Stimulated activated CD8-positive, alpha-beta memory T cell treated with anti-CD3 and anti-CD28 coated beads, Interleukin-2, amount 100 ng/mL, for 1 hour (primary cell): ENCODE data around the gene ADAMTS16.

Experiments
- DNase-seq, 2 donors: peaks; one replicate each; pipeline ENCODE4 v3.0.0-alpha.2; 2020; ENCODE audit warnings: low read depth in 2 of 2

Gene ADAMTS16

DNA sequence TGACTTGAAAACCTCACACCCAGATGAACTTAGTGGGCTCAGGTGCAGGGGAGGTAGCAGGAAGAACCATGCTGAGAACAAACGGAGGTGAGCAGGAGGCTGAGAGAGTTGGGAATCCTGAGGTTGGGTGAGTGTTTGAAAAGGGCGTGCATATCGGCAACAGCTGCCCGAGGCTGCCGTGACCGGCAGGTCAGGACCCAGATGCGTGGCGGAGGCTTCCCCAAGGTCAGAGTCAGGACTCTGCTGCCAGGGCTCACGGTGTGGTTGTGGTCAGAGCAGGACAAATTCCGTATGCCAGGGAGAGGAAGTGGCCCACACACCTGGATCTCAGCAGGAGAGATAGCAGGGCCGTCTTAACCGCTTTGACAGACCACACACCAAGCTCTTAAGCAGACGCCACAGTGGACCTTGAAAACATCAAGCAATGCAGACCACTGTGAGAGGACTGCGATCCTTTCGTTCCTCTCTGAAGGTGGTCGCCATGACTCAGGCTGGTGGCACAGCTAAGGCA, 43.1 kb downstream of the ADAMTS16 start:
- DNase-seq = no peak

DNA sequence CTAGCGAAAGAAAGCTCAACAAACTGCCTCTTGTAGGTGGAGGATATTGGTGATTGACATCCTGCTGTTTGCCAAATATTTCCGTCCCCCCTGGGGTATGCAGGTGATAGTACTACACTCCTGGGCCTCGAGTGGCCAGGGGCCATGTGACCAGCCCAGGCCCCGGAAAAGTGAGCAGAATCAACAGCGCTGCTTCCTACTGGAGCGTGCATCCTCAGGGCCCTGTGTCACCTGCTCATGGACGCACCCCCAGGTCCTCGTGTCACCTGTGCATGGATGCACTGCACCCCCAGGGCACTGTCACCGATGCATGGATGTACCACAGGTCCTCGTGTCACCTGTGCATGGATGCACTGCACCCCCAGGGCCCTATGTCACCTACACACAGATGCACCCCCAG, 43.8 kb downstream of the ADAMTS16 start:
- no peak for DNase-seq

DNA sequence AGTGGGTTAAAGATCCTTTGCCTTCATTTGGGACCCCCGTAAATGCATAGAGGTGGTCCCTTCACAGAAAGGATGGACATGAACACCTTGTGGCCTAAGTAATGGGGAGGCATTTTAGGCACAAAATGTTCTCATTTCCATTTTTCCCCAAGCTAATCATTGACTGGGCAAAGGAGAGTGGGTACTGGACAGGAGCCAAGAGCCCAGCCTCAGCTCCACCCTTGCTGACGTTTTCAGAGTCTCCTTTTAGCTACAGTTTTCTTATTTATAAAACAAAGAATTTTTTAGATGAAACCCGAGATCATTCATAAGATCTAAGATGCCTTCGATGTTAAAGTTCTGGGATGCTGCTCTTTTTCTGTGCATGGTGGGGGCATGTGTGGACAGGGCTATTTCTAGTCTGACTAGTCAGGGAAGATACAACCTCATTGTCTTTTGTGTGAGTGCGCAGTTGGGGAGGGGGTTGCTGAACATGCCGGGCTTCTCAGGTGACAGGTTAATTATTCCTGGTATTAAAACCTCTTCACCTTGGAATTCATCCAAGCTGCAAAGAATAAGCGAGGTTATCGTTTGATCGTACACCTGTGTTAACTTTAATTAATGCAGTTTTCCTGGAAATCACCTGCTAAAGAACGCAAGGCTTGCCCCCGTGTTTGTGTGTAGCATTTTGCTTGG, 48.4 kb downstream of the ADAMTS16 start:
- DNase-seq = no peak

DNA sequence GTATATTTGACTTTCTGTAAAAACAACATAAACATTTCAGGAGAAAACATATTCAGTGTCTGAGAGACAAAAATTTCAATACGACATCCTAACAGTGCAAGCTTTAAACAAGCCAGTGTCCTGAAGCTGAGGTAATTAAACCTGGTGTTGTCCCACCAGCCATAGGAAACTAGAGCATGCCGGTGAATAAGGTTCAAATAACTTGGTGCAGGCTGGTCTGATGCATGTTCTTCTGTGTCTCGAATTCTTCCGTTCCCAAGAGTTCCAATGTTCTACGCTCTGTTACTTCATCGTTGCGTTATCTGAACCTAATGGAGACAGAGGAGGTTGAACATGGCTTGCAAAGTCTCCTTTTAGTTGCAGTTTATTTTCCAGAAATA, 48.9 kb downstream of the ADAMTS16 start:
- no peak for DNase-seq

DNA sequence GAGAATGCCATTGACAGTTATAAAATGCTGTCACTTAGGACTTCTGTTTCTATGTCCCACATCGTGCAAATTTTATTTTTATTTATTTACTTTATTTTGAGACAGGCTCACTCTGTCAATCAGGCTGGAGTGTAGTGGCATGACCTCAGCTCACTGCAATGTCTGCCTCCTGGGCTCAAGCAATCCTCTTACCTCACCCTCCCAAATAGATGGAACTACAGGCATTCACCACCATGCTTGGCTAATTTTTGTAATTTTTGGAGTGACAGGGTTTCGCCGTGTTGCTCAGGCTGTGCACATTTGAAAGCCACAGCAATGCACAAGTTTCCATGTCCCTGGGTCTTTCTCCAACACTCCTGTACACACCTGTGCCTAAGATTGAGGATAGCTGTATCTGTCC, 51.8 kb downstream of the ADAMTS16 start:
- no peak for DNase-seq

DNA sequence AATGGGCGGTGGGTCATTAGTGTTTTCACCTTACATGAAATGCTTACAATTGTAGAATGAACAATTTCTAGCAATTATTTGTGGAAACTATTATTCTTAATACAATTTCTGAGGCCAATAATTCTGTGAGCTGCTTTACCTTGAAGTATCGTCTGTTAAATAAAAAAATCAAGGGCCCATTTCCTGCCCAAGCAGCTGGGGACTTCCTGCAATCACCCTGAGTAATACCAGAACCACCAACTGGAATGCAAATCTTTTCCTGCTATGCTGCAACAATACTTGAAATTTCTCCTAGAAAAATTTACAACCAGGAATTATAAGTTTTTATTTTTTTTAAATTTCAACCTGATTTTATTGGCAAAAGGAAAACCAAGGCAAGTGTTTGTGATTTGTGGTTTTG, 52.6 kb downstream of the ADAMTS16 start:
- DNase-seq = no peak

DNA sequence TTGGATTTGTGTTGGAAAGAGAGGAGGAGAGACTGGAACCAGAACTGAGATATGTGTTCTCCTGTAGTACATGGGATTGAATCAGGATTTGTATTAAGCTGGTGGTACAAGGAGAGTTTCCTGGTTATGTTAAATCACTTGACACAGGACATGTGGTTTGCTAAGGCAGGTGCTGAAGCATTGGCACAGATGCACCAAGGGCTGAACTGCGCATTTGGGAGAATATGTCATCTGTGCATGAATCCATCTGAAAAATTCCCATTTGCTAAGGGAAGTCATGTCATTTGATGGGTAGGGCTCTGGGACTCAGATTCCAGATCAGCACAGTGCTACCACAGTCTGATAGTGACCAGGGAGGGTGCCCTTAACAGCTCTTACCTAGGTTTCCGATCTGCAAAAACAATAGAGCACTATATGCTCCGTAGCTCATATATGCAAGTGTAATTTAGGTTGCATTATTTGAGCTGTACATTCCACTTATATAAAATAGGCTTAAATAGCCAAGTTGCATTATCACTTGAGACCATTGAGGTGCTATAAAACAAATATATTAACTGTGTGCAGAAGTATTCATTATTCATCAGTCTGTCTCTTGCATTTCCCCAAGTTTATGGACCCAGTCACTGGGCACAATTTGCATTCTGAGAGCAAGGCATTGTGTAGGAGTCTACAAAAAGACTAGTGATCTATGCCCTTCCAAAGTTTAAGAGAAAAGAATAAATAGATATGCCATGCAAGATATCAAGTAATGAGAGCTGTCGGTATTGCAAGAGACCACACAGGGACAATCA, 55.2 kb downstream of the ADAMTS16 start:
- DNase-seq = no peak

DNA sequence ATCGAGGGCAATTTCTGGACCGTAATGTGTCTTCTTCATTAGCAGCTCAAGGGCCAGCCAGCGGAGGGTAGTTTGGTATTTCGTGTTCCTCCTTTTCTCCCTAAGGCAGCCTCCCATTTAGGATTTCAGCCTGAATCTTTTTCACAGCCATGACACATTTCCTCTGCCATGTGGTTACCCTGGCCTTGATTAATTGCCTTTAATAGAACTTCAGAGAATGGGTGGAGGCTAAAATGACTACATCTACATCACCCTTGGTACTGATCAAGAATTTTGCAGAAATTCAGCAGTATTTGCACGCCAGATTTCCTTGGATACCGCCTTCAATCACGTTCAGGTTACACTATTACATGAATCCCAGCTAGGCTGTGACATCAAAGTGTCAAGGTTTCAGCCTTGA, 58.0 kb downstream of the ADAMTS16 start:
- DNase-seq = no peak

DNA sequence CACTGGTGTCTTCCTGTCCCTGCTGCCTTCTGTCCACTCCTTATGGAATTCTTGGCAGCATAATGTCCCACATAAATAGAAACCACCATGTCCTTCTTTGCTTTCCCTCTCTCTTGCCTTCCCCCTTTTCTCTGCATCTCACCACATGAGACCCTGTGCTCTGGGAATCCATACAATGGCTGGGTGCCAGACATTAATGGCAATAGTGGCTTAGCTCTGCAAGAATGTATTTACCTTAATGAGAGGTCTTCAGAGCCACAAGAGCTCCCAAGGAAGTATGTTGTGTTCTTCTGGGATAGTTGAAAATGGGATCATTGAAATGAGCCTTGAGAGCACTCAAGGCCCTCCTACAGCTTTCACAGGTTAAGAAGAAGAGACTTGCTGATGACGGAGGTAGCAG, 58.7 kb downstream of the ADAMTS16 start:
- no peak for DNase-seq

DNA sequence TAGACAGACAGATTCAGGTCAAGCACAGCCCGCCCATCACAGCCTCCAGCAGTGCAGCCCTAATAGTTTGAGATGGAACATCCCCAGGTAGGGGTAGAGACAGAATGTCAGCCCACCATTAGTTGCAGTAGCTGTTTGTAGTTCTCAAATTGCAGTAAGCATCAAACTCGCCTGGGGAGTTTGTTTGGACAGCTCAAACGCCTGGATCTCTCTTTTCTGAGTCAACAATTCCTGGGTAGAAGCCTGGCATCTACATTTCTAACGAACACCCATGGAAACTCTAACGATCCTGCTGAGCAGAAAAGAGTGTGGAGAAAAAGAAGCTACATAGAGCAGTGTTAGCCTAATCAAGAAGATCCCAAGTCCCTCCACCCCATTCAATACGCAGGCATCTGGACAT, 59.4 kb downstream of the ADAMTS16 start:
- no peak for DNase-seq

DNA sequence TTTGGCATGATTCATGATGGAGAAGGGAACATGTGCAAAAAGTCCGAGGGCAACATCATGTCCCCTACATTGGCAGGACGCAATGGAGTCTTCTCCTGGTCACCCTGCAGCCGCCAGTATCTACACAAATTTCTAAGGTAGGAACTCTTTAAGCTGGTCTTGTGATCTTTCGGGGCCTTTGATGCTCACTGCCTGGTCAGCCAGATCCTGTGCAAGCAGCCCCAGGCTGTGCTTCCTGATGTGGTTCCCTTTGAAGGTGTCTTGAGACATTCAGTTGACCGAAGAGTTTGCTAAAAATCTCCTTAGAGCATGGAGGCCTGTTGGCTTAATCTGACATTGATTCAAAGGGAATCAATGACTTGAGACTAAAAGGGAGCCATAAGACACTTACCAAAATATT, 60.0 kb downstream of the ADAMTS16 start:
- DNase-seq = no peak

DNA sequence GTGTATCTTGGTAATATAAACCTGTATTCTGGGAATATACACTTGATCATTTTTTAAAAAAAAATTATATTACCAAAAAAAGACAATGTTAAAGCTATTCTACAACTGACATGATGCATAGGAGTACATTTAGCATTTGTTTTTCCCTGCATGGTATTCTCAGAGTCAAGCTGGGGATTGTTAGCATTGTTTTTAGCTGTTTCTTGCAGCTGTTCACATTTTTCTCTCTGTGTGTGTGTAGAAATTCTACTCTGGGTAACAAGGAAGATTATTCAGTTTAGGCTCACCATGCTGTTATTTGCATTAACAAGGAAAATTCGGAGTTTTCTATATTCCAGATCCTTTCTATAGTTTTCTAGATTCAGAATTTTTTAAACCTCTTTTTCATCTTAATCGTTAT, 62.2 kb downstream of the ADAMTS16 start:
- no peak for DNase-seq

DNA sequence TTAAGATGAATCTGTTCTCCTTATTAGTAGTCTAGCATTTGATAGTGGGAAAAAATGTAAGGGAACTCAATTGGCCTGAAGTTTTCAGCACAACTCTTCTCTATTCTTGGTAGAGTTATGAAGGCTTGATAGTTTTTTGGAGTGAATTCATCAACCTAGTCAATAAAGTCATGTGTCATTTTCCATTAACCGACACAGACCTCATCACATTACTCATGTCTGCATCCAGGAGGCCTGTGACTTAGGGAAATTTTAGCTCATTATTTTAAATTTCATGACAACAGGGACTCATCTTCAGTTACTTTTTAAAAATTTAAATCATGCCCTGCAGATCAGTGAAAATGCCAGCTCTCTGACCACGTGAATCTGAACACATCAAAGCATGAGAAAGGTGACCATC, 63.3 kb downstream of the ADAMTS16 start:
- no peak for DNase-seq

DNA sequence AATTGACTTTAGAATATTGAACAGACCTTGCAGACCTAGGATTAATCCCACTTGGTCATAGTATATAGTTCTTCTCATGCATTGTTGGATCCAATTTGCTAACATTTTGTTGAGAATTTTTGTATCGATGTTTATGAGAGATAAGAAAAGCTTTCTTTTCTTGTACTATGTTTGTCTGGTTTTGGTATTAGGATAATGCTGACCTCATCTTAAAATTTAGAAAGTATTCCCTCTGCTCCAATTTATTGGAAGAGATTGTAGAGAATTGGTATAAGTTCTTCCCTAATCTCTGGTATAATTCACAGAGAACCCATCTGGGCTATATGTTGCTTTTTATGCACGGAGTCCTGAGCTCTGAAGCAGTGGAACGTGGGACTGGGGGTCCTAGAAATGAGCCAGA, 67.7 kb downstream of the ADAMTS16 start:
- no peak for DNase-seq

DNA sequence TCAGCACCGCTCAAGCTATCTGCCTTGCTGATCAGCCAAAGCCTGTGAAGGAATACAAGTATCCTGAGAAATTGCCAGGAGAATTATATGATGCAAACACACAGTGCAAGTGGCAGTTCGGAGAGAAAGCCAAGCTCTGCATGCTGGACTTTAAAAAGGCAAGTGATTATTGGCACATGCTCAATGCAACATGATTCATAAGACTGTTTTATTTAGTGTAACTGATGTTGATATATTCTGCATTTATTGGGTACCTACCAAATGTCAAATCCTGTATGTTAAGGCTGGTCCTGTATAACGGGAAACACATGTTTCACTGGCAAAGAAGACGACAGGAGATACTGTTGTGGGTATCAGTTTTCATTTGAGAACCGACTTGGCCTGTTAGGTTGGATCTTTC, 69.0 kb downstream of the ADAMTS16 start:
- no peak for DNase-seq

DNA sequence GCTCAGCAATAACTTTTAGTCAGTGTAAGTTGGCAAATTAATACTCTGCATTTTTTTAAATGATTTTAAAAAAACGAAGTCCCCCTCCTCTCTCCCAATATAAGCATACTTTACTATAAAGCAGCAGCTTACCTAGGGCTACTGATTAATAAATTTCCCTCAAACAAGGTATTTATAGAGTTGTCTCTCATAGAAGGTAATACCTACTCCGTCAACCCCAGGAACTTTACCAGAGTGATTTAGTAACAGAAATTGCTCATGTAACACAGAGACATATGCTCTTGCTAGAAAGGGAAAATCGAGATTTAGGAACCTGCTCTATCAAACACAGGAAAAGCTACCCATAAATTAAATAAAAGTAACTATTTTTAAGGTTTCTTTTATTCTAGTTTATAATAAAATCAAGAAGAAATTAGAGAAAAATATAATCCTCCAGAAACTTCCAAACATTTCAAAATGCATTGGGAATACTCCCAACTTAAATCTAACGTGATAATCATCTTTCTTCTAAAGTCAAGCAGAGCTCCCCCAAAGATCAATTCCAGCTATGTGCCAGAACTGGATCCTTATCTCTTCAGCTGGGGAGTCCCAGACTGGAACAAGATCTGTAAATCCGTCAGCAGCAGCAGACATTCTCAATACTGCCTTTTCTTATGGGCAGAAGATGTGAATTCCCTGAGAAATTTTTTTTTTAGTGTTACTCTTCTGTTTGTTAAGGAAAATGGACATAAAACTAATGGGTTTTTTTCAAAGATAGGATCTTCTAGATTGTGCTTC, 69.6 kb downstream of the ADAMTS16 start:
- no peak for DNase-seq

DNA sequence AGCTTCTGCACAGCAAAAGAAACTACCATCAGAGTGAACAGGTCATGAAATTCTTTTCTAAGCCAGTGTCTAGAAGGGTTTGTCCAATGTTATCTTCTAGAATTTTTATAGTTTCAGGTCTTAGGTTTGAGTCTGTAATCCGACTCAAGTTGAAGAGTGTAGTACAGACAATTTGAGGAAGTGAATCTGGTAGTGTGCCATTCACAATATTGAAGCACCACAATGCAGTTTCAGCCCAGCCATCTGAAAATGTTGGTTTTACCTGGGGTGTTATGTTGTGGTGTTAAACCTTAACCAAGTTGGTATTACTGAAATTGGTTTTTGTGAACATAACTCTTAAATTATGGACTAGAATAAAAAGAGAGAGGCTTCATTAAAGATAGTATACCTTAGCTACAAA, 77.2 kb downstream of the ADAMTS16 start:
- DNase-seq = no peak

DNA sequence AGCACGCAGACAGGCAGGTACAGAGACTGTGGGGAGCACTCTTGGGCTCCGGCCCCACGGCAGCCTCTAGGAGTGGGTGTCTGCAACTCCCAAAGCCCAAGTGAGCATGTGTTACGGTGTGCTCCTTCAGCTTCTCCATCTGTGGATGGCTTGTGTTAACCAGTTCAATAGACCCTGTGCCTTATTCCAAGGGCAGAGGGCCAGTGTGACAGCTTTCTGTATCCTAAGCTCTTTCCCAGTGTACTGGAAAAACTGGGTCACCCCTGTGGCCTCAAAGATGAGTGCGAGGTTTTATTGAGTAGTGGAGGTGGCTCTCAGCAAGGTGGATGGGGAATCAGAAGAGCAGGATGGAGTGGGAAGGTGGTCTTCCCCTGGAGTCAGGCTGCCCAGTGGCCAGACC, 78.3 kb downstream of the ADAMTS16 start:
- DNase-seq = no peak

DNA sequence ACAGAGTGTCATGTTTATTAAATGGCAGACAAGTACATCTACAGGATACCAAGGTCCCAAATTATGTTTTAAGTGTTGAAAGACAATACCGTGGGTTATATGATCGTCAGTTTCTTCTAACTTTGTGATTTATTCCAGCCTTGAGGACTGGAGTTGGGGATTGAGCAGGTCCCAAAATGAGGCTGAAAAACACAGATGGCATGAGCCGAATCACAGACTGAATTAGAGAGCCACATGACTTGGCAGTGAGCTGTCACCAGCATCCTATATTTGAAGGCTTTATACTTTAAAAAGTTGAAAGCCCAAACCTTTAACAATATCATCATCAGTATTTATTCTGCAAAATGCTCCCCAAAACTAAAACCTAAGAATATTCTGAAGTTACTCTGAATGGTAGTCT, 79.4 kb downstream of the ADAMTS16 start:
- DNase-seq = no peak

DNA sequence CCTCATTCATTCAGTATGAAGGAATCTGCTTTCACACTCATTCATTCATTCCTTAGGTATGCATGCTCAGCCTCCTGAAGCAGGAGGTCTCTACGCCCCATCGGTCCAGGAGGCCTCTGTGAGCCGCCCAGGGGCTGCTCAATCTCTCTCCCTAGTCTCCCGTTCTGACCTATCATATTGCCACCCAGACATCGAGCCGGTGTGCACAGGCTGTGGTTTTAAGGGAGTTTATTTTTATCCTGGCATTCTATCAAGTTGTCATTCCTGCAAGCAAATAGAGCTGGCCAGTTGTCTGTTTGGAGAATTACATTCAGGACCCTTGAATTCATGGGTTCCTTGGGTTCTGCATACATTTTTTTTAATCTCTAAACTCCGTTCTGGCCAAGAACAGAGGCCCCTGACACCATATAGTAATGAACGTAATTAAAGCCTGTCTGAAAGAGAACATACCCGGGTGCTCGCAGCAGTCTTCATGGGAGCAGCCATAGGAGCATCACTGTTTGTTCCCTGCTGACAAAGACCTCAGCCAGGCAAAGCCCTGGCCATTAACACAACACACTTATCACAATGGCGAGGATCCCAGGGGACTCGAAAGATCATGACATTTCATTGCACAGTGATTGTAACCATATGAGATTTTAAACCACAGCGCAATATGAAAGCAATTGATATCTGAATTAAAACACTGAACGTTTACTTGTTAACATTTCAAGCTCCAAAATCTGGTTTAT, 80.9 kb downstream of the ADAMTS16 start:
- no peak for DNase-seq

DNA sequence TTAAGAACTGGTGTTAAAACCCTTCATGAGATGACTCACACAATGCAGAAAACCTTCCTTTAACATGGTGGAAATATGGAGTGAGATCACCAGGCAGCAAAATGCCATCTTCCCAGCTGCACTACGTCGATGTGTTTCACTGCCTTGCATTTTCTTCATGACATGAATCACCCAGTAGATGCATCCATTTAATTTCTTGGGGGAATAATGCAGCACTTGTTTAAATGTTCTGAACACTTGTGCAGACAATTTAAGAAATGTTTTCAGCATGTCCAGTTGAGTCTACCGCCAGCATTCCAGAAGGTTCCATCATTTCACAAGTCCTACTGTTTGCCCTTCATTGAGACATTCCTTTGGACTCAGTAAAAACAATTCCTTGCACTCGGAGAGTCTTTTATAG, 81.6 kb downstream of the ADAMTS16 start:
- DNase-seq = no peak

DNA sequence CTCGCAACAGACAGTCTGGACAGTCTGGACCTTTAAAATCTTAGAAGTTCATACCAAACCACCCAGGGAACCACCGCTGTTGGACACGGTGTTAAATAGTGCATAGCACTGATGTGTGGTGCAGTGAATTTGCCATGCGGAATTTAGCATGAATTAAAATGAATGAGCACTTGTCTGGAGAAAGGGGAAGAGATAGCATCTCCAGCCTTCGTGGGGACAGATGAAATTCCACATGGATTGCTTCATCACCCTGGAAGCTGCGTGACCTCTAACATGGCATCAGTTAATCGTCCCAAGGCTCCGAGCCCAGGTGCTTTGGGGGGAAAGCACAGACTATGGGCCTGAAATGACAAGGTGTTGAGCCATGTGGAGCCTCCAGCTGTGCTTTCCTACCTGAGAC, 91.4 kb downstream of the ADAMTS16 start:
- DNase-seq = no peak
